Right forelimb (tissue), 1 donor: ENCODE measurements around the gene CYP4B1.
A peak's percentile ranks its signal among the peaks of the same experiment; 100 is the strongest.
"Not testable (repeated sequence)": the region's sequence is repeated elsewhere in the genome, so short reads cannot be mapped to it uniquely, and the experiment has no call there.

Experiments used
- DNase-seq: peaks from one replicate; pipeline ENCODE4 v3.0.0-alpha.2; 2018

Gene CYP4B1

GRCh38 chr1:46798810-46799209 lies at the start of gene CYP4B1:
Gene CYP4B1 (plus strand): TSS chr1:46799046. CDS start chr1:46799082, 36 bp downstream.
- peak; percentile 60 for DNase-seq

GRCh38 chr1:46749404-46749803 lies 49.4 kb upstream of the CYP4B1 start:
- DNase-seq = no peak

- DNase-seq = no peak
These were observed 48.9 kb upstream of the CYP4B1 start for GRCh38 chr1:46749921-46750404.

GRCh38 chr1:46753985-46754384 lies 44.9 kb upstream of the CYP4B1 start:
- no peak for DNase-seq

- DNase-seq = not testable (repeated sequence)
These were observed 44.1 kb upstream of the CYP4B1 start for GRCh38 chr1:46754707-46755106.

GRCh38 chr1:46755121-46755520 lies 43.7 kb upstream of the CYP4B1 start:
- DNase-seq = no peak

- DNase-seq = no peak
These were observed 41.4 kb upstream of the CYP4B1 start for GRCh38 chr1:46757247-46757955.

GRCh38 chr1:46757956-46758528 lies 40.8 kb upstream of the CYP4B1 start:
- no peak for DNase-seq

GRCh38 chr1:46760558-46761166 lies 38.2 kb upstream of the CYP4B1 start:
- no peak for DNase-seq

- no peak for DNase-seq
These were observed 37.1 kb upstream of the CYP4B1 start for GRCh38 chr1:46761740-46762139.

- no peak for DNase-seq
These were observed 34.4 kb upstream of the CYP4B1 start for GRCh38 chr1:46764402-46764801.

- no peak for DNase-seq
These were observed 31.1 kb upstream of the CYP4B1 start for GRCh38 chr1:46767649-46768282.

- DNase-seq = no peak
These were observed 30.4 kb upstream of the CYP4B1 start for GRCh38 chr1:46768445-46768844.

GRCh38 chr1:46769028-46769740 lies 29.7 kb upstream of the CYP4B1 start:
- DNase-seq = no peak

GRCh38 chr1:46770541-46770940 lies 28.3 kb upstream of the CYP4B1 start:
- no peak for DNase-seq

- no peak for DNase-seq
These were observed 26.3 kb upstream of the CYP4B1 start for GRCh38 chr1:46772571-46772970.

GRCh38 chr1:46774297-46774696 lies 24.5 kb upstream of the CYP4B1 start:
- no peak for DNase-seq

- DNase-seq = not testable (repeated sequence)
These were observed 20.4 kb upstream of the CYP4B1 start for GRCh38 chr1:46778456-46778855.

GRCh38 chr1:46784666-46785065 lies 14.2 kb upstream of the CYP4B1 start:
- DNase-seq = no peak

- DNase-seq = not testable (repeated sequence)
These were observed 10.2 kb upstream of the CYP4B1 start for GRCh38 chr1:46788634-46789033.

- no peak for DNase-seq
These were observed 8.3 kb upstream of the CYP4B1 start for GRCh38 chr1:46790446-46791101.

GRCh38 chr1:46793126-46793525 lies 5.7 kb upstream of the CYP4B1 start:
- DNase-seq = no peak
